ENCODE results near the gene CACNB2.
"Not testable (repeated sequence)": the region's sequence is repeated elsewhere in the genome, so short reads cannot be mapped to it uniquely, and the experiment has no call there.

The CACNB2 gene

DNA sequence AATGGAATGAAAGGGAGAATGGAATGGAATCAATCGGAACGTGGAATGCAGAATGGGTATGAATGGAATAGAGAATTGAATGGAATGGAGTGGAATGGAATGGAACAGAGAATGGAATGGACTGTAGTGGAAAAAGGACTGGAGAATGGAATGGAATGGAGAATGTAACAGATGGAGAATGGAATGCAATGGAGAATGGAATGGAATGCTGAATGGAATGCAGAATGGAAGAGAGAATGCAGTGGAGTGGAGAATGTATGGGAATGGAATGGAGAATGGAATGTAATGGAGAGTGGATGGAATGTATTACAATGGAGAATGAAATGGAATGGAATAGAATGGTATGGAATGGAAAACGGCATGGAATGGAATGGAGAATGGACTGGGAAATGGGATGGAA lies 414.3 kb downstream of the CACNB2 start:
- in situ Hi-C loops (cut with MboI; ENCODE audit: low sequenced_read_pairs): no loop called here

DNA sequence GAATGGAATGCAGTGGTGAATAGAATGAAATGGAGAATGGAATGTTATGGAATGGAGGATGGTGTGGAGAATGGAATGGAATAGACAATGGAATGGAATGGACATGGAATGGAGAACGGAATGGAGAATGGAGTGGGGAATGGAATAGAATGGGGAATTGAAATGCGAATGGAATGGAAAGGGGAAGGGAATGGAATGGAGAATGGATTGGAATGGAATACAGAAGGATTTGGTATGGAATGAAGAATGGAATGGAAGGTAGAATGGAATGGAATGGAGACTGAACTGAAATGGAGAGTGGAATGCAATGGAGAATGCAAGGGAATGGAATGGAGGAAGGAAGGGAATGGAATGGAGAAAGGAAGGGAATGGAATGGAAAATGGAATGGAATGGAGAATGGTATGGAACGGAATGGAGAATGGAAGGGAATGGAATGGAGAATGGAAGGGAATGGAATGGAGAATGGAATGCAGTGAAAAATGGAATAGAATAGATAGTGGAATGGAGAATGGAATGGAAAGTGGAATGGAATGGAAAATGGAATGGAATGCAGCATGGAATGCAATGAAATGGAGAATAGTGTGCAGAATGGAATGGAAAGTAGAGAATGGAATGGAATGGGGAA lies 416.4 kb downstream of the CACNB2 start:
- in situ Hi-C loops (cut with MboI; ENCODE audit: low sequenced_read_pairs): no loop called here

DNA sequence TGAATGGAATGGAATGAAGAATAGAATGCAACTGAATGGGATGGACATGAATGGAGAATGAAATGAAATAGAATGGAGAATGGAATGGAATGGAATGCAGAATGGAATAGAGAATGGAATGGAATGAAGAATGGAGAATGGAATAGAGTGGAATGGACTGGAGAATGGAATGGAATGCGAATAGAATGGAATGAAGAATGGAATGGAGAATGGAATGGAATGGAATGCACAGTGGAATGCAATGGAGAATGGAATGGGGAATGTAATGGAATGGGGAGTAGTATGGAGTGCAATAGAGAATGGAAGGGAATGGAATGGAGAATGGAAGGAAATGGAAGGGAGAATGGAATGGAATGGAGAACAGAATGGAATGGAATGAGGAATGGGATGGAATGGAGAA lies 417.7 kb downstream of the CACNB2 start:
- in situ Hi-C loops (cut with MboI; ENCODE audit: low sequenced_read_pairs): no loop called here

- in situ Hi-C loops (cut with MboI; ENCODE audit: low sequenced_read_pairs): no loop called here
These were observed 421.8 kb downstream of the CACNB2 start for GRCh38 chr10:18561861-18562551.

DNA sequence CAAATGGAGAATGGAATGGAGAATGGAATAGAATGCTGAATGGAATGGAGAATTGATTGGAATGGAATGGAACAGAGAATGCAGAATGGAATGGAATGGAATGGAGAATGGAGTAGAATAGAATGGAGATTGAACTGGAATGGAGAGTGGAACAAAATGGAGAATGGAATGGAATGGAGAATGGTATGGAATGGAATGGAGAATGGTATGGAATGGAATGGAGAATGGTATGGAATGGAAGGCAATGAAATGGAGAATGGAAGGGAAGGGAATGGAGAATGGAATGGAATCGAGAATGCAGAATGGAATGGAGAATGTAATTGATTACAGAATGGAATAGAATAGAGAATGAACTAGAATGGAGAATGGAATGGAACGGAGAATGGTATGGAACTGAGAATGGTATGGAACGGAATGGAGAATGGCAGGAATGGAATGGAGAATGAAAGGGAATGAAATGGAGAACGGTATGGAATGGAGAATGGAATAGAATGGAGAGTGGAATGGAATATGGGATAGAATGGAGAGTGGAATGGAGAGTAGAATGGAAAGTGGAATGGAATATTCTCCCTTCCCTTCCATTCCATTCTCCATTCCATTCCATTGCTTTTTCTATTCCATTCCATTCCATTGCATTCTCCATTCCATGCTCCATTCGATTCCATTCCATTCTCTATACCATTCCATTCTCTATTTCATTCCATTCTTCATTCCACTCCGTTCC lies 422.9 kb downstream of the CACNB2 start:
- in situ Hi-C loops (cut with MboI; ENCODE audit: low sequenced_read_pairs): no loop called here

DNA sequence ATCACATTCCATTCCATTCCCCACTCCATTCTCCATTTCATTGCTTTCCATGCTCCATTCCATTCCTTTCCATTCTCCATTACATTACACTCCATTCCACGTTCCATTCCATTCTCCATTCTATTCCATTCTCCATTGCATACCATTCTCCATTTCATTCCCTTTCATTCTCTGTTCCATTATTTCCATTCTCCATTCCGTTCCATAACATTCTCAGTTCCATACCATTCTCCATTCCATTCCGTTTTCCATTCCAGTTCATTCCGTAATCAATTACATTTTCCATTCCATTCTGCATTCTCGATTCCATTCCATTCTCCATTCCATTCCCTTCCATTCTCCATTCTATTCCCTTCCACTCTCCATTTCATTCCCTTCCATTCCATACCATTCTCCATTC lies 424.8 kb downstream of the CACNB2 start:
- in situ Hi-C loops (cut with MboI; ENCODE audit: low sequenced_read_pairs): no loop called here

GRCh38 chr10:18566177-18566576 lies 426.0 kb downstream of the CACNB2 start:
- in situ Hi-C loops (cut with MboI; ENCODE audit: low sequenced_read_pairs): no loop called here

GRCh38 chr10:18567343-18567856 lies 427.2 kb downstream of the CACNB2 start:
- in situ Hi-C loops (cut with MboI; ENCODE audit: low sequenced_read_pairs): no loop called here

DNA sequence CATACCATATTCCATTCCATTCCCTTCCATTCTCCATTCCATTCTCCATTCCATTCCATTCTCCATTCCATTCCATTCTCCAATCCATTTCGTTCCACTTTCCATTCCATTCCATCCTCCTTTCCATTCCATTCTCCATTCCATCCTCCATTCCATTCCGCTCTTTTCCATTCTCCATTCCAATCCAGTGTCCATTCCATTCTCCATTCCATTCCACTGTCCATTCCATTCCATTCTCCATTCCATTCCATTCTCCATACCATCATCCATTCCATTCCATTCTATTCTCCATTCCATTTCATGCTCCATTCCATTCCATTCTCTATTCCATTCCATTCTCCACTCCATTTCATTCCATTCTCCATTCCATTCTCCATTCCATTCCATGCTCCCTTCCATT lies 430.2 kb downstream of the CACNB2 start:
- in situ Hi-C loops (cut with MboI; ENCODE audit: low sequenced_read_pairs): not testable (repeated sequence)

GRCh38 chr10:18571076-18571475 lies 430.9 kb downstream of the CACNB2 start:
- in situ Hi-C loops (cut with MboI; ENCODE audit: low sequenced_read_pairs): no loop called here

DNA sequence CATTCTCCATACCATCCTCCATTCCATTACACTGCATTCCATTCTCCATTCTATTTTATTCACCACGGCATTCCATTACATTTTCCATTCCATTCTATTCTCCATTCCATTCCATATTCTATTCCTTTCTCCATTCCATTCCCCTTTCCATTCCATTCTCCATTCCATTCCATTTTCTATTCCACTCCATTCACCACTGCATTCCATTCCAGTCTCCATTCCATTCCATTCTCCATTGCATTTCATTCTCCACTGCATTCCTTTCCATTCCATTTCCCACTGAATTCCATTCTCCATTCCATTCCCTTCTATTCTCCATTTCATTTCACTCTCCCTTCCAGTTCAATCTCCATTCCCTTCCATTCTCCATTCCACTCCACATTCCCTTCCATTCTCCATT lies 431.6 kb downstream of the CACNB2 start:
- in situ Hi-C loops (cut with MboI; ENCODE audit: low sequenced_read_pairs): no loop called here

GRCh38 chr10:18572959-18573561 lies 432.8 kb downstream of the CACNB2 start:
- in situ Hi-C loops (cut with MboI; ENCODE audit: low sequenced_read_pairs): no loop called here

GRCh38 chr10:18576586-18576985 lies 436.4 kb downstream of the CACNB2 start:
- in situ Hi-C loops (cut with MboI; ENCODE audit: low sequenced_read_pairs): no loop called here

- in situ Hi-C loops (cut with MboI; ENCODE audit: low sequenced_read_pairs): no loop called here
These were observed 437.8 kb downstream of the CACNB2 start for GRCh38 chr10:18577823-18578685.

DNA sequence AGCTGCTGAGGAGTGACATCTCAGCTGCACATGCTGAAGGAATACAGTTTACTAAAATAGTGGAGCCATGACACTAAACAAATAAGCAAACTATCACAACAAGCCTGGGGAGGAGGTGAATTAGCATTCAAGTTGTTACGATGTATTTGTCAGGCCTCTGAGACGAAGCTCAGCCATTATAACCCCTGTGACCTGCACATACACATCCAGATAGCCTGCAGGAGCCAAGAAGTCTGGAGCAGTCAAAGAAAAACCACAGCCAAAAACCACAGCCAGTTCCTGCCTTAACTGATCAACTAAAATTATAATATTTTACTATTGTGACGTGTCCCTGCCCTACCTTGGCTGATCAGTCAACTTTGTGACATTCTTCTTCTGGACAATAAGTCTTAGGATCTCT lies 442.6 kb downstream of the CACNB2 start:
- in situ Hi-C loops (cut with MboI; ENCODE audit: low sequenced_read_pairs): no loop called here

- in situ Hi-C loops (cut with MboI; ENCODE audit: low sequenced_read_pairs): no loop called here
These were observed 443.5 kb downstream of the CACNB2 start for GRCh38 chr10:18583575-18584270.

DNA sequence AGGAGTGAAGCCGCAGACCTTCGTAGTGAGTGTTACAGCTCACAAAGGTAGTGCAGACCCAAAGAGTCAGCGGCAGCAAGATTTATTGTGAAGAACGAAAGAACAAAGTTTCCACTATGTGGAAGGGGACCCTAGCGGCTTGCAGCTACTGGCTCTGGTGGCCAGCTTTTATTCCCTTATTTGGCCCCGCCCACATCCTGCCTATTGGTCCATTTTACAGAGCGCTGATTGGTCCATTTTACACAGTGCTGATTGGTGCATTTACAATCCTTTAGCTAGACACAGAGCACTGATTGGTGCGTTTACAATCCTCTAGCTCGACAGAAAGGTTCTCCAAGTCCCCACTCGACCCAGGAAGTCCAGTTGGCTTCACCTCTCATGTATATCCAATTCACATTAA lies 446.4 kb downstream of the CACNB2 start:
- in situ Hi-C loops (cut with MboI; ENCODE audit: low sequenced_read_pairs): not testable (repeated sequence)

DNA sequence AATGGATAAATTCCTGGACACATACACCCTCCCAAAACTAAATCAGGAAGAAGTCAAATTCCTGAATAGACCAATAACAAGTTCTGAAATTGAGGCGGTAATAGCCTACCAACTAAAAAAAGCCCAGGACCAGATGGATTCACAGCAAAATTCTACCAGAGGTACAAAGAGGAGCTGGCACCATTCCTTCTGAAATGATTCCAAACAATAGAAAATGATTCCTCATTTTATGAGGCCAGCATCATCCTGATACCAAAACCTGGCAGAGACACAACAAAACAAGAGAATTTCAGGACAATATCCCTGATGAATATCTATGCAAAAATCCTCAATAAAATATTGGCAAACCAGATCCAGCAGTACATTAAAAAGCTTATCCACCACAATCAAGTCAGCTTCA lies 450.9 kb downstream of the CACNB2 start:
- in situ Hi-C loops (cut with MboI; ENCODE audit: low sequenced_read_pairs): not testable (repeated sequence)
